ENCODE results near the gene SORCS2.

The SORCS2 gene

DNA sequence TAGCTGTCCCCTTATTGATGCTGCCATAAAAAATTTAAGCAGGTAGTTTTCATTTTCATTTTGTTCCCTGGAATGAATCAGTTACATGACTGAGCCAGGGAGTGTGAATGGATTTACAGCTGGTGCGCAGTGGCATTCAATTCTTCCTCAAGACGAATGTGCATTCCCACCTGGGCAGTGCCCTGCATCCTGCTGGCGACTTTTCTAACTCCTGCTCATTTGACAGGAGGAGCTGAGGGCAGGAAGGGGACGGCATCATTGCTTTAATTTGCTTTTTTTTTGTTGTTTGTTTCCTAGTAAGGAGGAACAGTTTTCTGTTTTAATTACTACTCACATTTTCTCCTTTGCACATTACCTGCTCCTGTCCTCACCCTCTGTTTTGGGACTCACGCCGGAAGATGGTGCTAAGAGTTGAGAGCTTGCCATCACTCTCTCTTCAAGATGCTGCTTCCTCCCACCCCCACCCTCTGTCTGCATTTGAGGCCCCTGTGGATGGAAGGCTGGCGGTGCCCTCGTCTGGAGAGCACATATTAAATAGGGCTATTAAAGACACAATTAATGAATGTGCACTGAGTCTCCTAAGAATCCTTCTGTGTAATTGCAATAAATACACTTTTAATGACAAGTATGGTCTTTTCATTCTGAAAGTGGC lies 206.6 kb downstream of the SORCS2 start:
- DNase-seq = no peak

GRCh38 chr4:7399440-7400234 lies 207.3 kb downstream of the SORCS2 start:
- DNase-seq = no peak

GRCh38 chr4:7400671-7401298 lies 208.4 kb downstream of the SORCS2 start:
- no peak for DNase-seq

DNA sequence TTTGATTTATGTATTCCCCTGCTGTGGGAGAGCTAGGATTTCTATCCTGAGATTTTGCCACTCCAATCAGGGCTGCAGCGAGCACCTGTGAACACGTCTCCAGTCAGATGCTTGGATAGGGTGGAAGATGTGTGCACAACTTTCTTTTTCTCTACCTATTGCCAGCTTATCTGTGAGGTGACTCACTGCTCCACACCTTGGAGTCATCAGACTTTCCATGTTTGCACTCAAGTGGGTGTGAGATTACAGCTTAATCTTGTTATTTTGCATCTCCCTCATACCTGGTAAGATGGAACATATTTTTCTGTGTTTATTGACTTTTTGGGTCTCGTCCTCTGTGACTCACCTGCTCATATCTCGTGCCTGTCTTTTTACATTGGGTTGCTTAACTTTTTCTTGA lies 210.2 kb downstream of the SORCS2 start:
- DNase-seq = no peak

GRCh38 chr4:7403001-7403400 lies 210.7 kb downstream of the SORCS2 start:
- no peak for DNase-seq

GRCh38 chr4:7408166-7408565 lies 215.8 kb downstream of the SORCS2 start:
- DNase-seq = no peak

DNA sequence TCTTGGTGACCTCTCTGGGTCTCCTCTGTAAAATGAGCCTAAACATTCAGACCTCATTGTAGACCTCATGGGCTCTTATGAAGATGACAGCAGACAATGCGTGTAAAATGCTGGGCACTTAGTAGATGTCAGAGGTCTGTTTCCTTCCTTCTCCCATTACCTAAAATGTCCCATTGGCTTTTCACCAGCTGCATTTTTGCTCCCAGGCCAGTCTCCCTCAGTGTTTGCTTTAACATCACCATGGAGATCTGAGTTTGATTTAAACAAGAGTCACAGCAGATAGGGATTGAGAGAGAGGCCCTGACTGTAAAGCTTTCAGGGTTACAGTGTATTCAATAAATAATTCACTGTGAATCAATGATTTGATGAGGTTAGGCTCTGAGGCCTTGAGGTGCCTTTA lies 218.1 kb downstream of the SORCS2 start:
- no peak for DNase-seq

- DNase-seq = no peak
These were observed 219.2 kb downstream of the SORCS2 start for GRCh38 chr4:7411491-7411890.

DNA sequence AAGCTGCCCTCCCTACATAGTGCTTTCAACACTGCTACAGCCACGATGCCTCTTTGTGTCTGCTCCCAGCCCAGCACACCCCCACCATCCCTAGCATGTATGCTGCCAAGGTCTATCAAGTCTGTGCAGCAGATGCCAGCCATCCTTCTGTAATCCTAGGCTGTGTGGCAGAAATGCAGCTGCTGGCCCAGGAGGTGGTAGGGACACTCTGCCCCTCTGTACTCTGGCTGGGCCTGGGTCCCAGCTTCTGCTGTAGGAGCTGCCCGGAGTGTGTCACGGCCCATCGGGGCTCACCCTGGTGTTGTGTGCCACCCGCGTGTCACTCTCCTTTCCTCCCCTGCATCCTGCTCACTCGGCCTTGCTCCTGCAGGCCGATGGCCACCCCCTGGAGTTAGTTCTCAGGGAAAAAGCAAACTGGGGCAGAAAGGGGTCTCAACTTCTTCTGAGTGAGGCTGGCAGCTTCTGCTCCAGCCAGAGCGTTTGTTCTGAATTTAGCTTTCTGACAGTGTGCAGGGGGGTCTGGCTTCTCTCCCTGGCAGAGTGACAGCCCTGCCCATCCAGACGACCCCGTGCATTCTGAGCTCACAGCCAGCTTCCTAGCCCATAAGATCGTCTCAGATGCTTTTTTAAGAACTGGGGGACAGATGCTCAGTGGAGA lies 219.7 kb downstream of the SORCS2 start:
- no peak for DNase-seq

DNA sequence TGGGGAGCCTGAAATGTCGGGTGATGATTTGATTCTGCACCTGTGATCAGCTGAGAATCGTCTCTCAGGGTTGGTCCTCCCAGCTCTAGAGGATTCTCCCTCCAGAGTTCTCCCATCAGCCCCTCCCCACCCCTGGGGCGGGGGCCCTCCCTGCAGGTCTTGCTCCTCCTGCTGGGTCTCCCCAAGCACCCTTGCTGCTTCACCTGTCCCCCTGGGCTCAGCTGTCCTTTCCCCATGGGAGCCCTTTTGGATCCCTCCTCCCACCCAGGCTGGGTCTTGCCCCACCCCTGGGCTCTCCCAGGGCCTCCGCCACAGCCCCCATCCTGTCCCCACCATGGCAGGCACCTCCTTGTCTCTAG lies 220.2 kb downstream of the SORCS2 start:
- DNase-seq = no peak

GRCh38 chr4:7414046-7414445 lies 221.7 kb downstream of the SORCS2 start:
- no peak for DNase-seq

DNA sequence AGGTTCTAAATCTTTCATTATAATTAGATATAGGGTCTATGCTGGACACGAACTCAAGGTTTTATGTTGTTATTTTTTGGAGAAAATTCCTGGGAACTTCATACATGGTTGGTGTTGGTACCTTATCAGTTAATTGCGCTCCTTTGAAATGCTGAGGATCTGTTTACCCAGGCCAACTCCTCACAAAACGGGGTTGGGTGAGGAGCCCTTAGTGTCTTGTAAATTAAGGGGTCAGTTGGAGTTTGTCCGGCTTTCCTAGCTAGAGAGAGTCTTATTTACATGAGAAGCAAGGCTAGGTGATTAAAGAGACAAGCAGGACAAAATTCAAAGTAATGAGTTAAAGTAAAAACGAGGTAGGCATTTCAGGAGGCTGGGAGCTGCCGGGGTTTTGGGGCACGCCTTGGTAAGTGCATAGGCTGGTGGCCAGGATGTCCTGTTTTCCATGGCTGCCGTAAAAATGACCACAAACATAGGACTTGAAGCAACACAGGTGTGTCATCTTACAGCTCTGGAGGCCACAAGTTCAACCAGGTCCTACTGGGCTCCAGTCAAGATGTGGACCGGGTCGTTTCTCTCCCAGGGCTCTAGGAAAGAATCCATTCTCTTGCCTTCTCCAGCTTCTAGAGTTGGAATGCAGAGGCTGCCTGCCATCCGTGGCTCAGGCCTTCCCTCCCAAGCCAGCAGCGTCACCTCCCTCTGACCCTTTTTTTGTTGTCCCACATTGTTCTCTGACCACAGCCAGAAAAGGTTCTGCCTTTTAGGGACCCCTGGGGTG lies 222.6 kb downstream of the SORCS2 start:
- no peak for DNase-seq

DNA sequence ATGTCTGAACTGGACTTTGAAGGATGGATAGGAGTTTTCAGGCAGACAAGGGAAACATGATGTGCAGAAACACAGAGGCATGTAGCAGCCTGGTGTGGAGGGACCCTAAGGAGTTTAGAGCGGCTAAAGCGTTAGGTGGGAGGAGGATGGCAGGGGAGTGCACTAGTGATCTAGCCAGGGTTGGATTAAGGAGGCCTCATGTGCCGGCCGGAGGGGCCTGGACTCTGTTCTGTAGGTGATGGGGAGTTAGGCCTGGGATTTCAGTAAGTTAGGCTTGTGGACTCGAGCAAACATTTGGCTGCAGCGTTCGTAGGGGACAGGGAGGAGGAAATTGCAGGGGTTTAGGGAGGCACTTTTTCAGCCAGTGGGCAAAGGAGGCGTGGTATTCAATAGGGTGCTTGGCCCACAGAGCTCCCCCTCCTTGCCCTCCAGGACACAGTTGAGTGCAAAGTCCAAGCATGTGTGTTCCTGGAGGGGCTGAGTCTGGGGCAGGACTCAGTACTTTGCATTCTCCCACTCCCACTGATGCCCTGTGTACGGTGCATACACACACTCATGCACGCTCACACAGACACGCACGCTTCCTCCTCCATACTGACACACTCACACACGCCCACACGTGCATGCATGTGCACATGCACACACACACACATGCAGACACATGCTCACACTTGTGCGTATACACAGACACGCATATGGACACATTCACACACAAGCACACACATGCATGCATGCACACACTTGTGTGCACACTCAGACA lies 223.8 kb downstream of the SORCS2 start:
- DNase-seq = no peak

GRCh38 chr4:7416745-7417432 lies 224.6 kb downstream of the SORCS2 start:
- DNase-seq = no peak

DNA sequence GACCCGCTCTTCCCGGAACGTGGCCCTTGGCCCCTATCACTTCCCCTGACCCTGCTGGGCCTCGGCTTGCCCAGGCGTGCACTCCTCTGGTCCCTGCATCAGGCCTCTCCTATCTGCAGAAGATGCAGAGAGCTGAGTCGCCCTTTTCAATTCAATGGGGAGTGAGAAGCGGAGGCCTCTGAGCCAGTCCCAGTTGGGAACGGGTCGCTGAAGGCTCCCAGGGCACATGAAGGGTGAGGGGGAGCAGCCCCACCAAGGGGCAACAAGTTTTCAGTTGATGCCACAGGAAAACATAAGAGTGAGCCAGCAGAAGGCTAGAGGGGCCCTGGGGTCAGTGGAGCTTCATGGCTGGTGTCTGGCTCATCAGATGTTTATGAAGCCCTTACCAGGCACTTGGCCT lies 225.3 kb downstream of the SORCS2 start:
- no peak for DNase-seq

DNA sequence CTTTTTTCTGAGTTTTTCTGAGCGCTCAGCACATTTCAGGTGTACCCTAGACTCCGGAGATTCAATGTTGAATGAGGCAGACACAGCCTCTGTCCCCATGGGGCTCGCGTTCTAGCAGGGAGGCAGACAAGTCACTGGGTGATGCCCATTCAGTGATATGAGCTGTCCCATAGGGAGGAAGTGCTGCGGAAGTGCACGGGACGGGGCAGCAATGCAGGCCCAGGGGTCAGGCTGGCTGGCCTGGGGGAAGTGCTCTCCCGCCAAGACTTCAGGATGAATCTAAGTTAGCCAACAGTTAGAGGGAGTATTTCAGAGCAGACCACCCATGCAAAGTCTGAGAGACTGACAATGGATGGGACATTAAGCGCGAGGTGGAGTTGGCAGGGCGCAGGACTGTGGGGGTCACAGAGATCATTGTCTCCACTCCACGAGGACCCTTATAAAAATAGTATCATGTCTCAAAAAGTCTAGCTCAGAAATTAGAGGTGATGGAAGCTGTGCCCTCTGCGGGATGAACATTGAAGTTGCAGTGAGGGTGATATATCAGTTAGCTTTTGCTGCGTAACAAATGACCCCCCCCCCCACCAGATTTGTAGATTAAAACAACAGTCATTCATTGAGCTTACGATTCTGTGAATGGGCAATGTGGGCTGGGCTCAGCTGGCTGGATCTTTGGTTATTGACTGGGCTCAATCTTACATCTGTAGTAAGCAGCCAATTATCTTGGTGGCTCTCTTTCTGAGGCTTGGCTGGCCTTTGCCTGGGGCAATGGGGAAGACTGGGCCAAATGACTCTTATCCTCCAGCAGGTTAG lies 226.0 kb downstream of the SORCS2 start:
- no peak for DNase-seq

DNA sequence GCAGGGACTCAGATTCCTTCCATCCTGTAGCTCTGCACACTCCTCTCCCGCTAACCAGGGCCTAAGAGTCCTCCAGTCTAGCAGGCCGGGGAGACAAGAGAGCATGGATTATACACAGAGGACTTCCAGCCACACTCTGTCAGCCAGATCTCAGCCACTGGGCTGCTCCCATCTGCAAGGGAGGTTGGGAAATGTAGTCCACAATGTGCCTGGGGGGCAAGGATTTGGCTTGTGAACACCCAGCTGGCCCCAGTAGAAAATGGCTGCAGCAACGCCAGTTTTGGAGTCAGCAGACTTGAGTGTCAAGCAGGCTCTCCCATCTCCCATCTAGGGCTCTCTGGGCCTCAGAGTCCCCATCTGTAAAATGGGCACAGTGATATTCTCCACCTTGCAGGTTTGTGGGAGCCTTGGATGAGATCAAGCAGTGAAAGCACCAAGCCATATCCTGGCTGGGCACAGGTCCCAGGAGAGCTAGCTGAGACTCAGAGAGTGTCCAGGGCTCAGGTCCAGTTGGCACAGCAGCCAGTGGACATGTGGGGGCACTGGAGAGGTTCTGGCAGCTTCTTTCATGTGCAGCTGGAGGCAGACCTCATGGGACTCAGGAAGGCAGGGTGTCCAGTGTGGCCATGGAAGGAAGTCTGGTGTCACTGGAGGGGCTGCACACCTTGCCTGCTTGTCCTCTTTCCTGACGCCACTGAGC lies 227.8 kb downstream of the SORCS2 start:
- DNase-seq = no peak

DNA sequence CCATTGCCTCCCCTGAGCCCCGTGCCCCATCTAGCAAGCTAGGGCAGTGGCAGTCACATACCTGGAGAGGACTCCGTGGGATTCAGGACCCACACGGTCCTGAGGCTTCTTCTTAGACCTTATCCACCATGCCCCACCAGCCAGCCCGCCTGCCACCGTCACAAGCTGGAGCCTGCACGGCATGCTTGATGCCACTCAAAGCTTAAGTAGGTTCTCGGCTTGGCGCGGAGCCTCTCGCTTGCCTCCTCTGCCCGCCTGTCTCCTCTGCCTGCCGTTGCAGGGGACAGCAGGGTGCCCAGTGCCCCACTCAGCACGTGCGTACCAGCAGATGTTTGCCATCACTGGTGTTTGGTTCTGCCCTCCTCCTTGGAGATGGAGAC lies 228.3 kb downstream of the SORCS2 start:
- no peak for DNase-seq

DNA sequence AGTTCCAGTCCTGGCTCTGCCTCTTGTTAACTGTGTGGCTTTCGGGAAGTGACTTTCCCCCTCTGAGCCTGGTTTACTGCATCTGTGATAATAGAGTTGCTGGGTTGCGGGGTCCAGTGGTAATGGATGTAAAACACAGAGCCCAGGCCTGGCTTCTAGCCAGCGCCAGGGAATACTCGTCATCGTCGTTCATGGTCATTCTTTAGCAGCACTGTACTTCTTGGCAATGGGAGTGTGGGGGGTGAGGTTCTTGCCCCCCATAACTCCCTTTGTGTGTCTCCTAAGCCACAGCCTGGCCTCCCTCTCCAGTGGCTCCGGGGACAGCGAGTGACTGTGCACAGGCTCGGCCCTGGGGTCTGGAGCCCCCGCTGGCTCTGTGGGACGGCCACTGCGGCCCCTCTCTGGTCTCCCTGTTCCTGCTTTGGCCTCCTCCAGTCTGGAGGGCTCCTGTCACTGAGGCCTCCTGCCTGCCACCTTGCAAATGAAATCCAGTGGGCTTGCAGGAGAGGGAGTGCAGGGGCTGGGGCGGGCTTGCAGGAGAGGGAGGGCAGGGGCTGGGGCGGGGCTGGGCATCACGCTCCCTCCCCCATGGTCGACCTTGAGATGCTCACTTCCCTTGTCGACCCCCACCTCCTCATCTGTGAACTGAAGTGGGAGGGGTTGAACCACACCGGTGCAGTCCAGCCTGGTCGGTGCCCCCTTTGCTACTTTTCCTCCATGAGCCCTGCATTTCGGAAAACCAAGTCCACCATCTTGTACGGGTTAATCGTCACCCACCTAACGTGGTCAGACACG lies 229.2 kb downstream of the SORCS2 start:
- no peak for DNase-seq

All from NCI-H2107 (cell line).